RPMI8226 (cell line): ENCODE results near the gene RUNX1.

Experiments
- DNase-seq: peaks from one replicate; pipeline ENCODE4 v3.0.0-alpha.2; 2015

RUNX1 gene

DNA sequence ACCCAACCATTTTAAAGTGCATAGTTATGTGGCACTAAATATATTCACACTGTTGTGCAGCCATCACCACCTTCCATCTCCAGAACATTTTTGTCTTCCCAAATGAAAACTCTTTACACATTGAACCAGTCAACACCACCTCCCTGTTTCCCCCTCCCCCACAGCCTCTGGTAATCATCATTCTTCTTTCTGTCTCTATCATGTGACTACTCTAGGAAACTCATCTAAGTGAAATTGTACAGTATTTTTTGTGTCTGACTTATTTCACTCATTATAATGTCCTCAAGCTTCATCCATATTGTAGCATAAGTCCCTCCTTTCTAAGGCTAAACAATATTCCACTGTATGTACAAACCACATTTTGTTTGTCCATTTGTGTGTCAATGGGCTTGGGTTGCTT lies 128.0 kb downstream of the RUNX1 start:
- DNase-seq: no peak

GRCh38 chr21:34919406-34919805 lies 129.7 kb downstream of the RUNX1 start:
- DNase-seq: no peak

GRCh38 chr21:34916446-34916845 lies 132.7 kb downstream of the RUNX1 start:
- DNase-seq: no peak

DNA sequence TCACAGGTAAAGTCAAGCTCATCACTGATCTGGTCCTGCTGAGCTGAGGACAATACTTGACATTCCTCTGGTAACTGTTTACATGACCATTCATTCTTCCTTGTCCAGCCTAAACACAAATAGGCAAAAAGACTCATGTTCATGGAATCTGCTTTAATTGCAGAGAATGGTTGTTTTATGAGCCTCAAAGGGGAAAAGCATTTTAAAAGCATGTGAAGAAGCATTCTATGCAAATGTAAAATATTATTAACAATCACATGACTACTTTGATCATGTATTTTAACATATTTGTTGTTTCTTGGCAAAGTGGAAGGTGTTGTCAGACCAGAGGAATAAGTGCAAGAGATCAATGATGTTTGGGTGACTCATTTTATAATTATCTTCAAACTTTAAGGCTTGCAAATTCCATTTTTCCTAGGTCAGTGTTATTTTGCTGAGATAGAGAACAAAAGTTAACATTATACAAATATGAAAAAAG lies 133.7 kb downstream of the RUNX1 start:
- no peak for DNase-seq

DNA sequence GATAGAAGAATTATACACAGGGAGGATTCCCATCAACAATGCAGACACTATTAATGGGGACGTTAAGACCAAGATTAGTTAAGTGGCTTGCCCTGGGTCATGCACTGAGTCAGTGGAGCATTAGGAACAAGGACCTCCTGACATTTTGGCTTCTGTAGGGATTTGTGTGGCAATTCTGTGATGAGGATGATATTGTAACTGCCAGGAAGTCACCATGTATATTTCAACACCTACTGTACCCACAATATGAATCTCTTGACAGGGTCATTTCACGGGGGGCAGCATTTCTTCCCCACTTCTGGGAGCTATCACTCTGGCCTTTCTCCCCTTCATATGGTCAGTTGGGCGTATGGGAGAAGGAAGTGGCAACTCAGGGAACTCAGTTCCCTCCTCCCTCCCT lies 134.9 kb downstream of the RUNX1 start:
- no peak for DNase-seq

GRCh38 chr21:34913811-34914210 lies 135.3 kb downstream of the RUNX1 start:
- DNase-seq: no peak

DNA sequence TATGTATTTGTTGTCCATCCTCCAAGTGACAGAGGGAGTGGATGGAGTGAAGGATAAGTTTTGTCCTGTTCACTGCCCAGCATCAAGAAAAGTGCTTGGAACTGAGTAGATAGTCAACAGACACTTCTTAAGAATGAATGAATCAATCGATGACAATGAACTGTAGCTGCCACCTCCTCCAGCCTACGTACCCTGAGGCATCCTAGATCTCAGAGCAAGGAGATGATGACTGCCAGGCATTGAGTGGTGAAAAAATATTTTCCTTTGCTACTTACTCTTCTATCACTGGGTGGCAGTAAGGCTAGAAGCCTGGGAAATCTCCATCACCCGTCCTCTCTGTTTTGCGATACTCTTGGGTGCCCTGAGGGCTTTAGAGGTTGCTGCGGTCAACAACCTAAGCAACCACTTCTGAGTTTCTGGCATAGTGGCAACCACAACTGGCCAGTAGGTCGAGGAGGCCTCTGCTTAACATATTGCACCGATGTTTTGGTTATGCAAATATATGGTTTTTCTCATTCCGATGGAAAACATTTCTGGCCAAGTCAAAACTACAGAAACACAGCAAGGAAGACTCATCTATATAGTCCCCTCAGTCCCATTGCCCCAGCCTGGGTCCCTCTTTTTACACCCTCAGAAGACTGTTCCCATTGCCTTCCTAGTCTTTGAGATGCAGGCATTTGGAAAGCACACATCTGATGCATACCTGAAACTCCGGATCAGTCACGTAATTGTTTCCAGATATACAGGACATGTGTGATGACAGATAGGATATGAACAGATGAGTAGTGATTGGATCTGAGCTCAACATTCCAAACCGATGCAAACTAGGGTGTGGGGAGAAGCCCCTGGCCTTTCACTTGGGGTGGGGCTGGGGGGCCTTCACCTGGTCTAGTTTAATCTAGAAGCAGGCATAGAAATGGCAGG lies 136.8 kb downstream of the RUNX1 start:
- DNase-seq: no peak

GRCh38 chr21:34911360-34911759 lies 137.7 kb downstream of the RUNX1 start:
- no peak for DNase-seq

DNA sequence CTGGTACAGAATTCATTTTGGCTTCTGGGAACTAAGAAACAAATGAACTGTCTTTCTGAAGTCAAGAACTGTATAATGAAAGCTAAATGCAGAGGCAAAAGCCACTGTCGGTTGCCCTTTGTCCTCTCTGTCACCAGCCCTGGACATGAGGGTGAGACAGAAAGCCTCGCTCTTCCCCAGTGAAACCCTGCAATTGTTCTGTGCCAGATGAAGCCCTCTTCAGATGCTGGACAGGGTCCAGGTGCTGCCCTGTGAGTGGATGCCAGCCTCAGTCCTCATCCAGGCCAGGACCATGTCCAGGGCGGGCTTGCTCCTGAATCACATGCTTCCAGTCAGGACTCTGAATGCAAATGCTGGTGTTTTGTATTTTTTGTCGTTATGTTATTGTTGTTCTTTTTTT lies 138.7 kb downstream of the RUNX1 start:
- DNase-seq: no peak

GRCh38 chr21:34909492-34910292 lies 139.4 kb downstream of the RUNX1 start:
- DNase-seq: no peak

DNA sequence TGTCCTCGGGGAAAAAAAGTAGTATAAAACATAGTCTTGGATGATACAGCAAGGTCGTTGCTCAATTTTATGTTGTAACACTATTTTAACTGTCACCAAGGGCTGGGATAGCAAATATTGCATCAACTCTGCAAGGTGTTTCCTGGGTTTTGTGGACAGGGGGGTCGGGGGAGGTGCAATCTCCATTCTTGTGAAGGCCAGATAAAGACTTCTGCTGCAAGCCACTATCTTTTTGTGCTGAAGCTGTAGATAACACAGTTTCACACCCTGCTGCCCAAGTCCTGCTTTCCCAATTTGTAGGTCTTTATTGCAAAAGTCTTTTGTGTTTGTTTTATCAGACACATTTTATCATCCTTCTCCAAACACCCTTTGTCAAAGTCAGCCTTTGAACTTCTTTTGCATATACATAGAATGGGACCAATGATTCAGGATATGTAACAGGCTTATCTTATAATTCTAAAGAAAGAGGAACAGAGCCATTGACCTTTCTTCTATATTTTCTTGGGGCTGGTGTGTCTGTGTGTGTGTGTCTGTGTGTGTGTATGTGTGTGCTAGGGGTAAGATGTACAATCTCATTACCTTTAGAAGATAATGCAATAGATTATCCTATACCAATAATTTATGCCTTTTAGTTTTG lies 140.6 kb downstream of the RUNX1 start:
- no peak for DNase-seq

DNA sequence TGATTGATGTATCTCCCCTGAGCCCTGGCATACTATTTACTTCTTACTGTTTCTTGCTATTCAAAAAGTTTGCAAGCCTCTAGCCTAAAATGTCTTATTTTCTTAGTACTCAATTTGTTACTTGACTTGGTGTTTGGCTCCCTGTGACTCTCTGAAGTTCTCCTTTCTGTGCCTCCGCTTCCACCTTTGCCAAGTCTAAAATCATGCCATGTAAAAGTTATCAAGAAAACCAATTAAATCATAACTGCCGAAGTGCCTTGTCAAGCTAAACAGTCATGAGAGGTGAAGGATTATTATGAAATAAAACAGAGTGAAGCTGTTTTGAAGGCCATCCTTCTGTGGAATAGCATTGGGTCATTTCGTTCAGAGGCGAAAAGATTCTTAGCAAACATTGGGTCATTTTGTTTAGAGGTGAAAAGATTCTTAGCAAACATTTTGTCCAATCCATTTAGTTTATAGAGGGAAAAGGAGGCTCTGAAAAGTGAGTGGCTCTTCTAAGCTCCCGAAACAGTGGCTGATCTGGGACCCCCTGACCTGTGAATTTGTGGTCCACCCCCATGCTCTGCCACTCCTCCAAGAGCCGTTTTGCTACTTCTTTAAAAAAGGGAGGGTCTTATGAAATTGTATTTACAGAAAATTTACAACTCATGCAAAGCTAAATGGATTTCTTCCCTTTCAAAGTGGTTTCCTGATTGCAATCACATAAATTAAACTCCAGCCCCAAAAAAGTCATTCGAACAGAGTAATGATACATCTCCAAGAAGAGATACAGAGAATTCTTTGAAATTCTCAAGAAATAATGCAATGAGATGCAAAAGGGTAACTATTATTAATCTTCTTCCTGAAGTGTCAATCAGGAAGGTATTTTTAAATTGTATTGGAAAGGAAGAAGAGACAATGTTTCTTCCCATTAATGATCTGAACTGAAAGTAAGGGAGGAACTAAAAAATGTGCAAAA lies 141.4 kb downstream of the RUNX1 start:
- no peak for DNase-seq

DNA sequence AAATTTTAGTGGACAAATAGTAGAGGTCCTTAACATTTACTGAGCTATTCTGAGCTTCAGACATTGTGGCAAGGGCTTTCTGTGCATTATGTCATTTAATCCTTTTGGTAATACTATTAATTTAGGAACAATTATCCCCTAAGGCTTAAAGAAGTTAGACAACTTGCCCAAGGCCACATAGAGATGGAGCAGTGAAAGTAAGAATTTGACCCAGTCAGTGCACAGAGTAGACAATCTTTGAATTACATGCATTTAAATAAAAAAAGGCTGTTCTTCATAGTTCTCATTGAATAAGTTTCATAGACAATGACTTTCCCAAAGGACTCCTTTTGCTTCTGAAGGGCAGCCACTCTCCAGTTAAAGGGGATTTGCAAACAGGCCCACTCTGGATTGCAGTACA lies 142.7 kb downstream of the RUNX1 start:
- DNase-seq: no peak

DNA sequence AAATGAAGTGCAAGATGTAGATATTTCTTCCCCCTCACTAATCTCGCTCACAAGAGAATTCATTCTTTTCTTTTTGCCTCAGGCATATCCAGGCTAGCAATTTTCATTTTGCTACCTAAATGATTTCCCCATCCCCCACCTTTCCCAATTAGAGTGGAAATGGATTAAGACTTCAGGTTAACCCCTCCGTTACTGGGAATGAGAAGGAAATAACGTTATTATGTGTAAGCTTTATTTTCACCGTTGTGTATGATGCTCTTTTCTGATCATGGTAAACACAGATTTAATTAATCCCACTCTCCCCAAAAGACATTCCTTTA lies 143.9 kb downstream of the RUNX1 start:
- no peak for DNase-seq

- no peak for DNase-seq
Observed at GRCh38 chr21:34904526-34905217, 144.4 kb downstream of the RUNX1 start.

DNA sequence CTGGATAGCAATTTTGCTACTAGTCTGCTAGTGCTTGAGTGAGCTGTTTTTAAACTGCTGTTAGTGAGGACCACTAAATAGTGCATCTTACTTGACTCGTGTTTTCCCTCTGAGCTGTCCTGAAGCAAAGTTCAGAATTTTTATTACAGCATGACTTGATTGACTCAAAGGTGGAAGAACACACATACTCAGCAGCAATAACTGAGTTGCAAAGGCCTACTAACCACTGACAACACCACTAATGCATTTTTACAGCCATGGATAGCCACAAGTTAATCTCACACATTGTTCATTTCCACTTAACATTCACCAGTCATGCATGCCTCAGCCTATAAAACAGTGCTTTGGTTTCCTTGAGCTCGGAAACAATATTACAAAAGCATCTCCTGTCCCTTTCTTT lies 148.7 kb downstream of the RUNX1 start:
- no peak for DNase-seq

DNA sequence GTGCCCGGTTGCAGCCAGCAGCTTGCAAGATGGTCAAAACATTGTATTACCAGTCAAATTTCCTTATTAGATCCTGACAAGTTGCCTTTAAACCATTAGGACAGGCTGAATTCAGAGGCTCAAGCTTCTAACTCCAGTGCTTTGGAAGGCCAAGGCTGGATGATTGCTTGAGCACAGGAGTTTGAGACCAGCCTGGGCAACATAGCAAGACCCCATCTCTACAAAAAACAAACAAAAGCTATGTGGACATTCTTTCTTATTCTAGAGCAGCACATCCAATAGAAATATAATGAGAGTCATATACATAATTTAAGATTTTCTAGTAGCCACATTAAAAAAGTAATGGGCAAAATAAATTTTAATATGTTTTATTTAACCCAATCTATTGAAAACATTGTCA lies 149.3 kb downstream of the RUNX1 start:
- DNase-seq: no peak

- DNase-seq: no peak
Observed at GRCh38 chr21:34899302-34899701, 149.8 kb downstream of the RUNX1 start.

GRCh38 chr21:34897828-34898227 lies 151.3 kb downstream of the RUNX1 start:
- no peak for DNase-seq

GRCh38 chr21:34894401-34894800 lies 154.7 kb downstream of the RUNX1 start:
- no peak for DNase-seq

DNA sequence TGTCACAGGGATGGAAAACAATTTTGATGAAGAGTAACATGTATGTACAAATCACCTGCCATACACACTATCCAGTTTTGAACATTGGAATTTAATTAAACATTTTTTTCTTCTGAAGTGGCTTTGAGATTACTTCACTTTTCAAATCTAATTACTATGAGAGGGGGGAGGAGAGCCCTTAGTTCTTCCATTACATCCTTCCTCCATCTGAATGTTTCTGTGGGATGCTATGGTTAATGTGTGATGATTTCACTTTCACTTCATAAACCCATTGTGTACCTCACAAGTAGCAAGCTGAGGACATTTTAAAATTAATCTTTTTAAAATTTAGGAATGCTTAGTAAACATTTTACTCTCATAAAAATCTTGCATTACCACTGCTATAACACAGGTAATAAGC lies 156.9 kb downstream of the RUNX1 start:
- DNase-seq: no peak

- no peak for DNase-seq
Observed at GRCh38 chr21:34891613-34891943, 157.5 kb downstream of the RUNX1 start.
